Omental fat pad (tissue), 4 donors: ENCODE measurements around the gene CC2D1A. TPM values are rescaled to one million over a fixed set of nuclear protein-coding genes. Genes with fewer than 3 reads are reported as not detected.
A peak's percentile ranks its signal among the peaks of the same experiment; 100 is the strongest.

Source experiments
- ATAC-seq: fragments of 150-250 bp; one replicate; pipeline ENCODE4 v1.9.1; 2016; ENCODE audit warnings: mild to moderate bottlenecking, moderate library complexity; ENCODE audit not compliant: low FRiP score
- DNase-seq: peaks from one replicate; pipeline ENCODE4 v3.0.0-alpha.2; 2019; ENCODE audit warnings: low spot score
- total RNA-seq, 4 donors: library from RNA; depleted of rRNA; stranded (reverse); fragments of >200 nt; gene quantifications; one replicate each; pipeline ENCODE4 v1.1.0, GENCODE V29; 2016
- TF ChIP-seq, protein P1 (sequence below), 3 donors: fragments of 450-650 bp; IDR thresholded peaks; one replicate each; pipeline ENCODE4 v1.5.1; 2016 to 2017; ENCODE audit warnings: antibody characterized with exemption in 3 of 3, mild to moderate bottlenecking in 3 of 3, moderate library complexity in 2 of 3

CC2D1A gene
- total RNA-seq, 4 donors from 2014 or later: 12.3 to 24.9 (median 15.6) TPM

DNA sequence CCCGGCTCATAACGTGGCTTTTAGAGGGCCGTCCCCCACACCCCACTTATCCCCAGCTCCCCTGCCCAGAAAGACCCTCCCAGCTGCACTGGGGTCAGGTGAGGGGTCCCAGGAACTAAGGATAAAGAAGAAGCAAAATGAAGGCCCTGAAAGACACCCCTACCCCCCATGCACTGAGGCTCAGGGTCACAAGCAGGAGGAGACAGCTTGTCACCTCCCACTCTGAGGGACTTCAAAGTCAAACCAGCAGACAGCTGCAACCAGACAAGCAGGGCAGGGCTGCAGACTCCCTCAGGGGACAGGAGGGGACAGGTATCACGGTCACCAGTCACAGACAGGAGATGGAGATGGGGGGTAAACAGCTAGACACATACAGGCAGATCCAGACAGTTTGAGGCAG is 35.1 kb upstream of the CC2D1A start:
- ATAC-seq (no peak), DNase-seq (no peak)
- TF ChIP-seq, protein P1, sequence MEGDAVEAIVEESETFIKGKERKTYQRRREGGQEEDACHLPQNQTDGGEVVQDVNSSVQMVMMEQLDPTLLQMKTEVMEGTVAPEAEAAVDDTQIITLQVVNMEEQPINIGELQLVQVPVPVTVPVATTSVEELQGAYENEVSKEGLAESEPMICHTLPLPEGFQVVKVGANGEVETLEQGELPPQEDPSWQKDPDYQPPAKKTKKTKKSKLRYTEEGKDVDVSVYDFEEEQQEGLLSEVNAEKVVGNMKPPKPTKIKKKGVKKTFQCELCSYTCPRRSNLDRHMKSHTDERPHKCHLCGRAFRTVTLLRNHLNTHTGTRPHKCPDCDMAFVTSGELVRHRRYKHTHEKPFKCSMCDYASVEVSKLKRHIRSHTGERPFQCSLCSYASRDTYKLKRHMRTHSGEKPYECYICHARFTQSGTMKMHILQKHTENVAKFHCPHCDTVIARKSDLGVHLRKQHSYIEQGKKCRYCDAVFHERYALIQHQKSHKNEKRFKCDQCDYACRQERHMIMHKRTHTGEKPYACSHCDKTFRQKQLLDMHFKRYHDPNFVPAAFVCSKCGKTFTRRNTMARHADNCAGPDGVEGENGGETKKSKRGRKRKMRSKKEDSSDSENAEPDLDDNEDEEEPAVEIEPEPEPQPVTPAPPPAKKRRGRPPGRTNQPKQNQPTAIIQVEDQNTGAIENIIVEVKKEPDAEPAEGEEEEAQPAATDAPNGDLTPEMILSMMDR (IDR thresholded peaks at IDR 0.05): no peak

DNA sequence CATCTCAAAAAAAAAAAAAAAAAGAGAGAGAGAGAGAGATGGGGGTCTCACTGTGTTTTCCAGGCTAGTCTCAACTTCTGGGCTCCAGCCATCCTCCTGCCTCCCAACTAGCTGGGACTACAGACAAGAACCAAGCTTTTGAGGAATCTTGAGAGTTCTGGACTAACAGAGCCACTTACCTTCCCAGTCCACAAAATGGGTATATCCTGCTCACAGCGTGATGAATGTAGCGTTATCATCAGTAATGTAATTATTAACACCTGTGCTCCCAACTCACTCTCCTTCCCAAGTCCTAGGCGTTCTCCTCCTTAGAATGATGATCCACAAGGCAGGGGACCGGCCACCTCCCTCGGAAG is 33.7 kb upstream of the CC2D1A start:
- no peak for ATAC-seq
- DNase-seq: no peak
- TF ChIP-seq, protein P1 (IDR thresholded peaks at IDR 0.05): no peak

DNA sequence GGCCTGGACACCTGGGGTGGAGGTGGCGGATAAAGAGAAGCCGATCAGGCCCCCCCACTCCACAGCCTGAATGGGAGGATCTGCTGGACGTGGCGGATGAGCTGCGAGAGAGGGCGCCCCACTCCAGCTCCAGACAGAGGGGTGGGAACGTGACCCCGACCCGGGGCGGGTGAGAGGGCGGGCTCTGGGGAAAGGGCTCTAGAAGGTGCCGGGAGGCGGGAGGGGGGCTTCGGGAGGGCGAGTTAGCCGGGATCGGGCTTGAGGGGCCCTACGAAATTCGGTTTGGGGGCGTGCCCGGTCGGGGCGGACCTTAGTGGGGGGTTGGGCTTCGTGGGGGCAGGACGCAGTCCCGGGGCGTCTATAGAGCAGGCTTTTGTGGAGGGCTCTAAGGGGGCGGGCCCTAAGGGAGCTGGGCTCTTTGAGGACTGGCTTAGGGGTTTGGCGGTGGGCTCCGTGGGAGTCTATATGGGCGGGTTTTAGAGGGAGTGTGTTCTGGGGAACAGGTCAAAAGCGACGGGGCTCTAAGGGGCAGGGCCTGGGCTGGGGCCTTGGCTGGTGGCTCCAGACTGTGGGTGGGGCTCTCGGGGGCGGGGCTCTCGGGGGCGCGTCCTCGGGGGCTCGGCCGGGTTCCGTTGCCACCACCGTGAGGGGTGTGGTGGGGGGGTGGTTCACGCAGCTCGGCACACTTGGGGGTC is 33.2 kb upstream of the CC2D1A start:
- ATAC-seq: peak; percentile 42
- no peak for DNase-seq
- TF ChIP-seq, protein P1 (IDR thresholded peaks at IDR 0.05): no peak

DNA sequence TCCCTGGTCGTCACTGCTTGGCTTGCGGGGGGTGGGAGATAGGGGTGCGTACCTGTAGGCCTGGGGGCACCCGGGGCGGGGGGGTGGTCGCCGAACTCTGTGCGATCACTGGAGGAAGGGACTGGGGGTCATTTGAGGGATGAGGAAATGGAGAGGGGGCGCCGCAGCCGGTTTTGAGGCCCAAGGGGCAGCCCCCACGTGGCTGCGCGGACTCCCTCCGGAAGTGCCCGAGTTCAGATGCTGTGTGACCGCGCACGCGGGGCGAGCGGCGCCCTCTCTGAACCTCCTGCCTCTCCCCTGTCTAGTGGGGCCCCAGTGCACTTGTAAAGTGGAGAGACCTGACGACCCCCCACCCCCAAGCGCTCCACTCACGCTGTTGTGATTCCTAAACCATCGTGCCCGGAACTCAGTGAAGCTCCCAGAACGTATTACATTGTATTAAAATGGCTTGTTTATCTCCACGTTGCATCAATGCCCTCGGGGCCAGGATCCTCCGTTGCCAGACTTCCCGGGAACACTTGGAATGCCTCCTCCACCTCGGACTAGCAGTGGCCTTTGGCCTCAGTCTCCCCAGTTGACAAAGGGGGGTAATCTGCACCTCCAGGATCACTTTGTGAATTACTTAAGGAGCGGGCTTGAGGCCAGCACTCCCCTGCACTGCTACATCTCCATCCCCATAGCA is 32.0 kb upstream of the CC2D1A start:
- TF ChIP-seq, protein P1 (IDR thresholded peaks at IDR 0.05): no peak

DNA sequence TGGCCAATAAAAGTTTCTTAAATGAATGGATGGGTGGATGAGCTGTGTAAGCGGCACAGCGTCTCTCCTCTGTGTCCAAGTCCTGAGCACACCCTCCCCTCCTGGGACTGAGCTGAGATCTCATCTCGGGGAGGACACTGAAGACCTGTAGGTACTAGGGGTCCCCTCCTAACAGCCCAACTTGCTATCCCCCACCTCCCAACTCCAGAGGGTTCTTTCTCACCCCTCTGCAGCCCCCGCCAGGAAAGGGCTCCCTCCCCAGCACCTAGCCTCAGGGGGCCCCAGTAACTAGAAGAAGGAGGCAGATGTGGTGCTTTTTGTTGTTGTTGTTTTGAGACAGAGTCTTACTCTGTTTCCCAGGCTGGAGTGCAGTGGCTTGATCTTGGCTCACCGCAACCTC is 30.2 kb upstream of the CC2D1A start:
- TF ChIP-seq, protein P1 (IDR thresholded peaks at IDR 0.05): no peak
- ATAC-seq (no peak), DNase-seq (no peak)

More for the DNA sequence above, 32.0 kb upstream of the CC2D1A start:
- DNase-seq: no peak
- no peak for ATAC-seq

DNA sequence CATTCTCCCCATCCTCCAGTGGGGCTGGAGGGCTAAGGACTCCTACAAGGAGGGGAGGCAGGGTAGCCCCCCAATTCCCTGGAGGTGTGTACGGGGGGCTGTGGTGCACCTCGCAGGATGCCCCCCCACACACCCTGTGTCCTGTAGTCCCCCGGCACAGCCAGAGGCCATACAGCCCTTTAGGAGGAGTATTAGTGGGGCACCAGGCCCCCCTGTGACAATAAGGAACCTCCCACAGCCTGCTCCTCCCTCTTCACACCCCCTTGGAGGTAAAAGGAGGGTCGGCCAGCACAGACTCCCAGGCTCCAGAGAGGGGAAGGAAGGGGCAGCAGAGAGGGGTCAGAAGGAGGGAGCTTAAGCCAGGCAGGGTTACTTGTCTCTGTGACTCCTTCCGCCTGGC is 29.2 kb upstream of the CC2D1A start, which contains the start of gene NANOS3:
Gene NANOS3, plus strand, starts transcription at position 301 of the 400 bp plus-strand sequence. CDS start 115 bp downstream, outside the sequence.
- no peak for ATAC-seq
- no peak for DNase-seq
- TF ChIP-seq, protein P1 (IDR thresholded peaks at IDR 0.05): no peak

DNA sequence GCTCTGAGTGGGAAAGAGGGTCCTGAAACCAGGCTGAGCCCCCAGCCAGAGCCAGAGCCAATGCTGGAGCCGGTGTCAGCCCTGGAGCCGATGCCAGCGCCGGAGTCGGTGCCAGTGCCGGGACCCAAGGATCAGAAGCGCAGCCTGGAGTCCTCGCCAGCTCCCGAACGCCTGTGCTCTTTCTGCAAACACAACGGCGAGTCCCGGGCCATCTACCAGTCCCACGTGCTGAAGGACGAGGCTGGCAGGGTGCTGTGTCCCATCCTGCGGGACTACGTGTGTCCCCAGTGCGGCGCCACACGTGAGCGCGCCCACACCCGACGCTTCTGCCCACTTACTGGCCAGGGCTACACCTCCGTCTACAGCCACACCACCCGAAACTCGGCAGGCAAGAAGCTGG is 28.7 kb upstream of the CC2D1A start:
- DNase-seq: no peak
- TF ChIP-seq, protein P1 (IDR thresholded peaks at IDR 0.05): no peak
- no peak for ATAC-seq
